Measurements from ENCODE around the gene RNF126. TPM values are rescaled to one million over a fixed set of nuclear protein-coding genes. Genes with fewer than 3 reads are reported as not detected.

RNF126 gene
- total and polyA plus RNA-seq, 2 experiments from 2014 or later, result 95.7 to 112 TPM

- no peak for TF ChIP-seq EZH2 (IDR thresholded peaks at IDR 0.05; ENCODE audit: low read depth, unreplicated experiment)
These were observed 14.2 kb upstream of the RNF126 start (continued) for GRCh38 chr19:677201-677600.

DNA sequence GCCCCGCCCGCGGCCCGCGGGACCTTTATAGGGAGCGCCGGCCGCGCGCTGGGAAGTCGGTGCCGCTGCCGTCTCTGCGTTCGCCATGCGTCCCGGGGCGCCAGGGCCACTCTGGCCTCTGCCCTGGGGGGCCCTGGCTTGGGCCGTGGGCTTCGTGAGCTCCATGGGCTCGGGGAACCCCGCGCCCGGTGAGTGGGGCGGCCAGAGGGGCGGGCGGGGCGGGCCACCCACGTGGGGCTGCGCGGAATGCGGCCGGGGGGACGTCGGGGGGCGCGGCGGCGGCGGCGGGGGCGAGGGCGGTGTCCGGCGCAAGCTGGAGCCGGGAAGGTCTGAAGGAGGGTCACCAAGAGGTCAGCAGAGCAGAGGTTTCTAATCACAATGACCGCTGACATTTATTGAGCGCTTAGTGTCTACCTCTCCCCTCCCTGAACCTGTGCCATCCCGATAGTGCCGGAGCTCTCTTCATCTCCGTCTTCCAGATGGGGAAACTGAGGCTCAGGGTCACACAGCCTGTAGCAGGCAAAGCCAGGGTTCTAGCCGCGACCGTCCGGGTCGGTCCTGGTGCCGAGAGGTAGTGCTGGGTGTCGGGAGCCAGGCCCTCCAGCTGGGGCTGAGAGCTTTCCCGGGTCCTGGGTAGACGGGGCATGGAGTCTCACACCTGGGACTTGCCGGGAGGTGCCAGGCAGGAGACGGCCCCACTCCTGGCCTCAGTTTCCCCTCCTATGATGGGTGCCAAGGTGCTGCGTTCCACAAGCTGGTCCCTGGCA is 13.5 kb upstream of the RNF126 start, which contains the start of gene FSTL3:
Gene FSTL3 (plus strand): TSS at position 54 of the 767 bp plus-strand sequence. CDS start 32 bp downstream, at position 86.
- Histone ChIP-seq H3K79me2 (replicated peaks; ENCODE audit: insufficient read depth) (no peaks in the 10 kb centered on the region), H2AFZ (no peak within 1 kb of the TSS), H3K36me3 (ENCODE audit: insufficient read depth) (no peaks in the 10 kb centered on the region), H3K4me1 (ENCODE audit: insufficient read depth) (0 out of 2 replicates have a peak, but pooled peaks cover 3% of the 10 kb centered on the region), H4K20me1 (replicated peaks; ENCODE audit: insufficient read depth) (no peaks in the 10 kb centered on the region), H3K4me3 (peak within 1 kb of the TSS; percentile 43; the same call in 1 of the 2 replicates), H3K9me2 (ENCODE audit: insufficient read depth) (no peaks in the 10 kb centered on the region), H3F3A (replicated peaks; ENCODE audit: low read depth) (peaks cover 8% of the 10 kb centered on the region; the same call in 1 of the 2 replicates), H3K4me2 (no peak within 1 kb of the TSS; the same call in 1 of the 2 replicates), H3K27me3 (ENCODE audit: insufficient read depth) (peaks cover 16% of the 10 kb centered on the region), H3K27ac (ENCODE audit: low read depth) (no peak within 1 kb of the TSS)
- DNase-seq (ENCODE audit: low spot score) (no peak), ATAC-seq (no peak)
- Mint-ChIP-seq H3K9me3 (no peaks in the 10 kb centered on the region), H3K4me3 (peak within 1 kb of the TSS; percentile 54), H3K36me3 (ENCODE audit: low read depth) (no peaks in the 10 kb centered on the region), H3K4me1 (no peaks in the 10 kb centered on the region; the same call in 2 of the 3 replicates), H3K27me3 (ENCODE audit: insufficient read depth, low read depth, poor library complexity) (peaks cover 31% of the 10 kb centered on the region), H3K27ac (no peak within 1 kb of the TSS)
- no peak for TF ChIP-seq ZNF331 (CRISPR knock-in tag; IDR thresholded peaks at IDR 0.05; ENCODE audit: low read depth)
- no peak for TF ChIP-seq CREB1 (CRISPR knock-in tag; IDR thresholded peaks at IDR 0.05; ENCODE audit: low read depth)
- no peak for TF ChIP-seq EZH2phosphoT487 (IDR thresholded peaks at IDR 0.05; ENCODE audit: unreplicated experiment)
- TF ChIP-seq, protein P1, sequence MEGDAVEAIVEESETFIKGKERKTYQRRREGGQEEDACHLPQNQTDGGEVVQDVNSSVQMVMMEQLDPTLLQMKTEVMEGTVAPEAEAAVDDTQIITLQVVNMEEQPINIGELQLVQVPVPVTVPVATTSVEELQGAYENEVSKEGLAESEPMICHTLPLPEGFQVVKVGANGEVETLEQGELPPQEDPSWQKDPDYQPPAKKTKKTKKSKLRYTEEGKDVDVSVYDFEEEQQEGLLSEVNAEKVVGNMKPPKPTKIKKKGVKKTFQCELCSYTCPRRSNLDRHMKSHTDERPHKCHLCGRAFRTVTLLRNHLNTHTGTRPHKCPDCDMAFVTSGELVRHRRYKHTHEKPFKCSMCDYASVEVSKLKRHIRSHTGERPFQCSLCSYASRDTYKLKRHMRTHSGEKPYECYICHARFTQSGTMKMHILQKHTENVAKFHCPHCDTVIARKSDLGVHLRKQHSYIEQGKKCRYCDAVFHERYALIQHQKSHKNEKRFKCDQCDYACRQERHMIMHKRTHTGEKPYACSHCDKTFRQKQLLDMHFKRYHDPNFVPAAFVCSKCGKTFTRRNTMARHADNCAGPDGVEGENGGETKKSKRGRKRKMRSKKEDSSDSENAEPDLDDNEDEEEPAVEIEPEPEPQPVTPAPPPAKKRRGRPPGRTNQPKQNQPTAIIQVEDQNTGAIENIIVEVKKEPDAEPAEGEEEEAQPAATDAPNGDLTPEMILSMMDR (conservative IDR thresholded peaks at IDR 0.05; ENCODE audit: low read depth in 2 of 2), result no peak
- TF ChIP-seq NANOG (IDR thresholded peaks at IDR 0.05; ENCODE audit: borderline replicate concordance), result no peak
- TF ChIP-seq ETS1 (IDR thresholded peaks at IDR 0.05), result no peak
- TF ChIP-seq, protein P2, sequence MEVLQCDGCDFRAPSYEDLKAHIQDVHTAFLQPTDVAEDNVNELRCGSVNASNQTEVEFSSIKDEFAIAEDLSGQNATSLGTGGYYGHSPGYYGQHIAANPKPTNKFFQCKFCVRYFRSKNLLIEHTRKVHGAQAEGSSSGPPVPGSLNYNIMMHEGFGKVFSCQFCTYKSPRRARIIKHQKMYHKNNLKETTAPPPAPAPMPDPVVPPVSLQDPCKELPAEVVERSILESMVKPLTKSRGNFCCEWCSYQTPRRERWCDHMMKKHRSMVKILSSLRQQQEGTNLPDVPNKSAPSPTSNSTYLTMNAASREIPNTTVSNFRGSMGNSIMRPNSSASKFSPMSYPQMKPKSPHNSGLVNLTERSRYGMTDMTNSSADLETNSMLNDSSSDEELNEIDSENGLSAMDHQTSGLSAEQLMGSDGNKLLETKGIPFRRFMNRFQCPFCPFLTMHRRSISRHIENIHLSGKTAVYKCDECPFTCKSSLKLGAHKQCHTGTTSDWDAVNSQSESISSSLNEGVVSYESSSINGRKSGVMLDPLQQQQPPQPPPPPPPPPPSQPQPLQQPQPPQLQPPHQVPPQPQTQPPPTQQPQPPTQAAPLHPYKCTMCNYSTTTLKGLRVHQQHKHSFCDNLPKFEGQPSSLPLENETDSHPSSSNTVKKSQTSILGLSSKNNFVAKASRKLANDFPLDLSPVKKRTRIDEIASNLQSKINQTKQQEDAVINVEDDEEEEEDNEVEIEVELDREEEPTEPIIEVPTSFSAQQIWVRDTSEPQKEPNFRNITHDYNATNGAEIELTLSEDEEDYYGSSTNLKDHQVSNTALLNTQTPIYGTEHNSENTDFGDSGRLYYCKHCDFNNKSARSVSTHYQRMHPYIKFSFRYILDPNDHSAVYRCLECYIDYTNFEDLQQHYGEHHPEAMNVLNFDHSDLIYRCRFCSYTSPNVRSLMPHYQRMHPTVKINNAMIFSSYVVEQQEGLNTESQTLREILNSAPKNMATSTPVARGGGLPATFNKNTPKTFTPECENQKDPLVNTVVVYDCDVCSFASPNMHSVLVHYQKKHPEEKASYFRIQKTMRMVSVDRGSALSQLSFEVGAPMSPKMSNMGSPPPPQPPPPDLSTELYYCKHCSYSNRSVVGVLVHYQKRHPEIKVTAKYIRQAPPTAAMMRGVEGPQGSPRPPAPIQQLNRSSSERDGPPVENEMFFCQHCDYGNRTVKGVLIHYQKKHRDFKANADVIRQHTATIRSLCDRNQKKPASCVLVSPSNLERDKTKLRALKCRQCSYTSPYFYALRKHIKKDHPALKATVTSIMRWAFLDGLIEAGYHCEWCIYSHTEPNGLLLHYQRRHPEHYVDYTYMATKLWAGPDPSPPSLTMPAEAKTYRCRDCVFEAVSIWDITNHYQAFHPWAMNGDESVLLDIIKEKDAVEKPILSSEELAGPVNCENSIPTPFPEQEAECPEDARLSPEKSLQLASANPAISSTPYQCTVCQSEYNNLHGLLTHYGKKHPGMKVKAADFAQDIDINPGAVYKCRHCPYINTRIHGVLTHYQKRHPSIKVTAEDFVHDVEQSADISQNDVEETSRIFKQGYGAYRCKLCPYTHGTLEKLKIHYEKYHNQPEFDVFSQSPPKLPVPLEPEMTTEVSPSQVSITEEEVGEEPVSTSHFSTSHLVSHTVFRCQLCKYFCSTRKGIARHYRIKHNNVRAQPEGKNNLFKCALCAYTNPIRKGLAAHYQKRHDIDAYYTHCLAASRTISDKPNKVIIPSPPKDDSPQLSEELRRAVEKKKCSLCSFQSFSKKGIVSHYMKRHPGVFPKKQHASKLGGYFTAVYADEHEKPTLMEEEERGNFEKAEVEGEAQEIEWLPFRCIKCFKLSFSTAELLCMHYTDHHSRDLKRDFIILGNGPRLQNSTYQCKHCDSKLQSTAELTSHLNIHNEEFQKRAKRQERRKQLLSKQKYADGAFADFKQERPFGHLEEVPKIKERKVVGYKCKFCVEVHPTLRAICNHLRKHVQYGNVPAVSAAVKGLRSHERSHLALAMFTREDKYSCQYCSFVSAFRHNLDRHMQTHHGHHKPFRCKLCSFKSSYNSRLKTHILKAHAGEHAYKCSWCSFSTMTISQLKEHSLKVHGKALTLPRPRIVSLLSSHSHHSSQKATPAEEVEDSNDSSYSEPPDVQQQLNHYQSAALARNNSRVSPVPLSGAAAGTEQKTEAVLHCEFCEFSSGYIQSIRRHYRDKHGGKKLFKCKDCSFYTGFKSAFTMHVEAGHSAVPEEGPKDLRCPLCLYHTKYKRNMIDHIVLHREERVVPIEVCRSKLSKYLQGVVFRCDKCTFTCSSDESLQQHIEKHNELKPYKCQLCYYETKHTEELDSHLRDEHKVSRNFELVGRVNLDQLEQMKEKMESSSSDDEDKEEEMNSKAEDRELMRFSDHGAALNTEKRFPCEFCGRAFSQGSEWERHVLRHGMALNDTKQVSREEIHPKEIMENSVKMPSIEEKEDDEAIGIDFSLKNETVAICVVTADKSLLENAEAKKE (CRISPR knock-in tag; IDR thresholded peaks at IDR 0.05), result no peak
- no peak for TF ChIP-seq POLR2AphosphoS5 (IDR thresholded peaks at IDR 0.05; ENCODE audit: low read depth)
- TF ChIP-seq EZH2 (IDR thresholded peaks at IDR 0.05; ENCODE audit: low read depth, unreplicated experiment), result no peak
- no peak for TF ChIP-seq STAT1 (IDR thresholded peaks at IDR 0.05; ENCODE audit: unreplicated experiment)
- TF ChIP-seq REST (IDR thresholded peaks at IDR 0.05; ENCODE audit: unreplicated experiment), result no peak
- TF ChIP-seq ZNF114 (CRISPR knock-in tag; IDR thresholded peaks at IDR 0.05), result no peak
